Measurements from ENCODE around the gene RSPH6A. TPM values are rescaled to one million over a fixed set of nuclear protein-coding genes. Genes with fewer than 3 reads are reported as not detected.
"Not testable (repeated sequence)": the region's sequence is repeated elsewhere in the genome, so short reads cannot be mapped to it uniquely, and the experiment has no call there.

The RSPH6A gene
- total and polyA plus RNA-seq, 12 donors: 0.09 to 0.15 TPM; not detected in 10

GRCh38 chr19:45757695-45758094 is 57.4 kb downstream of the RSPH6A start:
- TF ChIP-seq CTCF (IDR thresholded peaks at IDR 0.05): no peak

GRCh38 chr19:45754323-45754722 is 60.8 kb downstream of the RSPH6A start:
- ATAC-seq (no peak), DNase-seq (no peak)
- no peak for TF ChIP-seq CTCF (IDR thresholded peaks at IDR 0.05)
- no peak overlapping the region for H3K4me3 ChIP-seq
- 93 to 95% methylated on average over 8 of the region's 8 CpGs for WGBS, 2 donors
- H3K9me3 ChIP-seq: no peaks in the 10 kb centered on the region
- peaks cover 0 to 2% (median 0%) of the 10 kb centered on the region in 7 donors for H3K27me3 ChIP-seq
- H3K36me3 ChIP-seq: no peaks in the 10 kb centered on the region
- H3K27ac ChIP-seq: no peak overlapping the region
- H3K4me1 ChIP-seq: no peaks in the 10 kb centered on the region
- intact Hi-C loops (cut with DNase I): no loop called here

More at GRCh38 chr19:45757695-45758094, 57.4 kb downstream of the RSPH6A start:
- Histone ChIP-seq H3K27ac (no peak overlapping the region), H3K9me3 (no peaks in the 10 kb centered on the region), H3K36me3 (no peaks in the 10 kb centered on the region), H3K27me3 (peaks cover 0 to 4% (median 0%) of the 10 kb centered on the region in 7 donors), H3K4me1 (peaks cover 0 to 1% (median 0%) of the 10 kb centered on the region in 9 donors), H3K4me3 (no peak overlapping the region)
- intact Hi-C loops (cut with DNase I): no loop called here
- 80 to 83% methylated on average over 9 of the region's 9 CpGs for WGBS, 2 donors
- DNase-seq (no peak), ATAC-seq (no peak)

- intact Hi-C loops (cut with DNase I): no loop called here
- Histone ChIP-seq H3K4me3 (no peak overlapping the region), H3K27ac (no peak overlapping the region), H3K36me3 (no peaks in the 10 kb centered on the region), H3K9me3 (no peaks in the 10 kb centered on the region), H3K27me3 (no peaks in the 10 kb centered on the region), H3K4me1 (no peaks in the 10 kb centered on the region)
- DNase-seq (no peak), ATAC-seq (peak in 1 of 8 donors; percentile 10)
- no peak for TF ChIP-seq CTCF (IDR thresholded peaks at IDR 0.05)
- WGBS, 2 donors: 69% methylated on average over 6 of the region's 6 CpGs
These were observed 61.6 kb downstream of the RSPH6A start for GRCh38 chr19:45753548-45753947.

GRCh38 chr19:45752639-45753038 is 62.5 kb downstream of the RSPH6A start:
- DNase-seq: no peak
- 95 to 96% methylated on average over 12 of the region's 12 CpGs for WGBS, 2 donors
- no peak overlapping the region for H3K27ac ChIP-seq
- intact Hi-C loops (cut with DNase I): no loop called here
- no peak for TF ChIP-seq CTCF (IDR thresholded peaks at IDR 0.05)
- no peak overlapping the region for H3K4me3 ChIP-seq
- no peaks in the 10 kb centered on the region for H3K27me3 ChIP-seq
- H3K9me3 ChIP-seq: no peaks in the 10 kb centered on the region
- ATAC-seq: no peak
- H3K36me3 ChIP-seq: no peaks in the 10 kb centered on the region
- H3K4me1 ChIP-seq: no peaks in the 10 kb centered on the region

- H3K27ac ChIP-seq; intact Hi-C loops (cut with DNase I); H3K9me3 ChIP-seq; ATAC-seq; H3K4me3 ChIP-seq; H3K4me1 ChIP-seq; H3K27me3 ChIP-seq; DNase-seq; H3K36me3 ChIP-seq: not testable (repeated sequence)
- WGBS, 2 donors: 91 to 93% methylated on average over 10 of the region's 10 CpGs
These were observed 63.6 kb downstream of the RSPH6A start for GRCh38 chr19:45751483-45751882.
